ENCODE data around the gene TRIM10.
"Not testable (repeated sequence)": the region's sequence is repeated elsewhere in the genome, so short reads cannot be mapped to it uniquely, and the experiment has no call there.

TRIM10 gene

DNA sequence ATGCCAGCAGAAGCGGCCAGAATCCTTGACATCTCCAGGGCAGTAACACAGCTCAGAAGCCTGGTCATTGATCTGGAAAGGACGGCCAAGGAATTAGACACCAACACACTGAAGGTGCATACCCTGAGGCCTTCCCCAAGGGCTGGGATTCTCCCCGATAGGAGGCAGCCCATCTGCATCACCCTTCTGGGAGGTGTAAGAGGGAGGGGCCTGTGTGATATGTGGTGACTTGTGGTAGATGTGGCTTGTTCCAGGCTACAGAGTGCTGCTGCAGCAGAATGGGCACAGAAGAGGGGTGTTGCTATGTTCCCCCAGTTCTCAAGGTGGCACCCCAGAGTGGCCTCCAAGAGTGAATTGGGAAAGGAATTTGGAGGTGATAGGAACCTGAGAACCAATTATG lies 13.9 kb downstream of the TRIM10 start:
- CTCF ChIA-PET, result interaction anchor here (1.3 to 4.2 kb wide), 4 partner anchors 14 to 43 kb away, joined by 4 to 30 read pairs (median 4); no protein-coding TSS in a partner anchor
- WGBS (ENCODE audit: insufficient coverage), result 100% methylated on average over 2 of the region's 3 CpGs
- POLR2A ChIA-PET, result no interaction called here
- Histone ChIP-seq H3K27me3 (replicated peaks in 2 of 5; ENCODE audit: control insufficient read depth in 4 of 5, insufficient read depth in 5 of 5, low read length in 4 of 5) (peaks cover 0 to 2% (median 1%) of the 10 kb centered on the region in 5 experiments), H3K4me1 (ENCODE audit: control extremely low read depth in 1 of 4, control insufficient read depth in 4 of 4, insufficient read depth in 4 of 4, low read length in 3 of 4) (peaks cover 0 to 32% (median 19%) of the 10 kb centered on the region in 4 experiments), H3K36me3 (ENCODE audit: control insufficient read depth in 4 of 4, insufficient read depth in 4 of 4, low read length in 3 of 4) (no peaks in the 10 kb centered on the region), H3K27ac (ENCODE audit: insufficient read depth in 1 of 2, low read depth in 1 of 2, low read length in 2 of 2, poor library complexity in 1 of 2, severe bottlenecking in 2 of 2) (no peak overlapping the region), H3K9me3 (ENCODE audit: control extremely low read depth in 1 of 5, control insufficient read depth in 4 of 5, insufficient read depth in 2 of 5, low read depth in 1 of 5, low read length in 4 of 5) (no peaks in the 10 kb centered on the region), H3K4me3 (ENCODE audit: control insufficient read depth in 1 of 7, extremely low read depth in 1 of 7, insufficient read depth in 4 of 7, low read depth in 2 of 7, low read length in 6 of 7) (no peak overlapping the region)
- DNase-seq, result no peak

DNA sequence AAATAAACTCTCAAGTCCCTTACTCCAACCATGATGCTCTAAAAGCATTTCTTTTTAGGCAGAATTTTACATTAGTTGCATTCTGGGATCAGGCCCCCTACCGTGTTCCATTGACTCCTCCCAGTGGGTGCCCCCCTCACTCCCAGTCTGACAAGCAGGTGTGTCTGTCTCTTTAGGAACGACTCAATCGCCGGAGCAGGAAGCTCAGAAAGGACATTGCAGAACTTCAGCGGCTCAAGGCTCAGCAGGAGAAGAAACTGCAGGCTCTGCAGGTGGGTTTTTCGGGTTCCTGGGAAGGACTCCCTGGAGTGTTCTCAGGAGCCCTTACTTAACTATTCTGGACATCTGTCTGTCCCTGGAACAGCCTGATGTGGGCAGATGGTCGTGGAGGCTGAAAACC lies 15.2 kb downstream of the TRIM10 start:
- H3K4me1 ChIP-seq (ENCODE audit: control extremely low read depth in 1 of 4, control insufficient read depth in 4 of 4, insufficient read depth in 4 of 4, low read length in 3 of 4), result peaks cover 0 to 19% (median 8%) of the 10 kb centered on the region in 4 experiments
- no peak overlapping the region for H3K4me3 ChIP-seq (ENCODE audit: control insufficient read depth in 1 of 7, extremely low read depth in 1 of 7, insufficient read depth in 4 of 7, low read depth in 2 of 7, low read length in 6 of 7)
- H3K9me3 ChIP-seq (ENCODE audit: control extremely low read depth in 1 of 5, control insufficient read depth in 4 of 5, insufficient read depth in 2 of 5, low read depth in 1 of 5, low read length in 4 of 5), result no peaks in the 10 kb centered on the region
- 92% methylated on average over 7 of the region's 7 CpGs for WGBS (ENCODE audit: insufficient coverage)
- no peak for DNase-seq
- H3K36me3 ChIP-seq (ENCODE audit: control insufficient read depth in 4 of 4, insufficient read depth in 4 of 4, low read length in 3 of 4), result no peaks in the 10 kb centered on the region
- H3K27me3 ChIP-seq (replicated peaks in 2 of 5; ENCODE audit: control insufficient read depth in 4 of 5, insufficient read depth in 5 of 5, low read length in 4 of 5), result peaks cover 0 to 8% (median 1%) of the 10 kb centered on the region in 5 experiments
- CTCF ChIA-PET, result interaction anchor here (1.3 to 4.2 kb wide), 2 partner anchors 13 to 42 kb away, joined by 4 to 30 read pairs; no protein-coding TSS in a partner anchor
- no peak overlapping the region for H3K27ac ChIP-seq (ENCODE audit: insufficient read depth in 1 of 2, low read depth in 1 of 2, low read length in 2 of 2, poor library complexity in 1 of 2, severe bottlenecking in 2 of 2)
- POLR2A ChIA-PET, result no interaction called here

DNA sequence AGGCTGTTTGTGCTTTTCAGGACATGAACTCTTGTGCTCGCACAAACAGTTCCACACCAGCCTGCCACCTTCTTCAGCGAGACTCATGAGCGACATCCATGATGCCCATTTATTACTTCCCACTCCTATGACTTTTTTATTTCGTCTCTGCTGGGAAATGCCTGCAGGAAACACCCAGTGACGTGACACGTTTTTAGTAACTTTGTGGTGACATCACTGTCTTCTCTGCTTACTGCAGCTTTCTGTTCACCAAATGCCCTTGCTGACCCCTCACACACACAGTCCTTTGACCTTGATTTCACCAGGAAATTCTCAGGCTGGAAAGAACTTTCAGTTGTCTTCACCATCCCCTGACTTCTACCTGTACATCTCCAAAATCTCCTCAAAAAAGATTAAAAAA lies 16.2 kb downstream of the TRIM10 start:
- CTCF ChIA-PET, result interaction anchor here (4.2 kb wide), 1 partner anchor 12 kb away, joined by 30 read pairs; no protein-coding TSS in a partner anchor
- Histone ChIP-seq H3K9me3 (ENCODE audit: control extremely low read depth in 1 of 5, control insufficient read depth in 4 of 5, insufficient read depth in 2 of 5, low read depth in 1 of 5, low read length in 4 of 5) (no peaks in the 10 kb centered on the region), H3K4me3 (ENCODE audit: control insufficient read depth in 1 of 7, extremely low read depth in 1 of 7, insufficient read depth in 4 of 7, low read depth in 2 of 7, low read length in 6 of 7) (no peak overlapping the region), H3K36me3 (ENCODE audit: control insufficient read depth in 4 of 4, insufficient read depth in 4 of 4, low read length in 3 of 4) (no peaks in the 10 kb centered on the region), H3K27me3 (replicated peaks in 2 of 5; ENCODE audit: control insufficient read depth in 4 of 5, insufficient read depth in 5 of 5, low read length in 4 of 5) (peaks cover 0 to 8% (median 1%) of the 10 kb centered on the region in 5 experiments), H3K27ac (ENCODE audit: insufficient read depth in 1 of 2, low read depth in 1 of 2, low read length in 2 of 2, poor library complexity in 1 of 2, severe bottlenecking in 2 of 2) (no peak overlapping the region), H3K4me1 (ENCODE audit: control extremely low read depth in 1 of 4, control insufficient read depth in 4 of 4, insufficient read depth in 4 of 4, low read length in 3 of 4) (peaks cover 0 to 9% (median 2%) of the 10 kb centered on the region in 4 experiments)
- POLR2A ChIA-PET, result no interaction called here
- WGBS (ENCODE audit: insufficient coverage), result 80% methylated on average over 6 of the region's 6 CpGs
- DNase-seq, result no peak

DNA sequence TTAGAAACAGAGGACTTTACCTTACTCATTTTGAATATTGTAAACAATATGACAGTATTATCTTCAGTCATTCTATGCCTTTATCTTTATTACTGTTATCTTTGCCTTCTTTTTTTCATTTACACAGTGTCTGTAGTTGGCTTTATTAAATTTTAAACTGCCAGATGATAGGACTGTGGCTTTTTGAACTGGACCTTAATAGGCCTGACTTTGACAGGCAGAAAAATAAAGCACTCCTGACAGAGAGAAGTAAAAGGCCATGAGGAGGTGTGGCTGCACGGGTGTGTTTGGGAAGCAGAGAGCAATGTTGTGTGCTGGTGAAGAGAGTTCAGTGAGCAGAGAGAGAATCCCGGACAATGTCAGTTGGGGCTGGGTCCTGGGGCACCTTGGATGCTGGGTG lies 17.2 kb downstream of the TRIM10 start:
- Histone ChIP-seq H3K4me1 (ENCODE audit: control extremely low read depth in 1 of 4, control insufficient read depth in 4 of 4, insufficient read depth in 4 of 4, low read length in 3 of 4) (peaks cover 0 to 8% (median under 1%) of the 10 kb centered on the region in 4 experiments), H3K27me3 (replicated peaks in 2 of 5; ENCODE audit: control insufficient read depth in 4 of 5, insufficient read depth in 5 of 5, low read length in 4 of 5) (peaks cover 0 to 8% (median 1%) of the 10 kb centered on the region in 5 experiments), H3K27ac (ENCODE audit: insufficient read depth in 1 of 2, low read depth in 1 of 2, low read length in 2 of 2, poor library complexity in 1 of 2, severe bottlenecking in 2 of 2) (no peak overlapping the region), H3K4me3 (ENCODE audit: control insufficient read depth in 1 of 7, extremely low read depth in 1 of 7, insufficient read depth in 4 of 7, low read depth in 2 of 7, low read length in 6 of 7) (no peak overlapping the region), H3K9me3 (ENCODE audit: control extremely low read depth in 1 of 5, control insufficient read depth in 4 of 5, insufficient read depth in 2 of 5, low read depth in 1 of 5, low read length in 4 of 5) (no peaks in the 10 kb centered on the region), H3K36me3 (ENCODE audit: control insufficient read depth in 4 of 4, insufficient read depth in 4 of 4, low read length in 3 of 4) (no peaks in the 10 kb centered on the region)
- CTCF ChIA-PET, result interaction anchor here (0.9 to 1.2 kb wide), 2 partner anchors 16 to 78 kb away, joined by 3 read pairs; no protein-coding TSS in a partner anchor
- POLR2A ChIA-PET, result no interaction called here
- DNase-seq, result no peak
- 90% methylated on average over 2 of the region's 2 CpGs for WGBS (ENCODE audit: insufficient coverage)

DNA sequence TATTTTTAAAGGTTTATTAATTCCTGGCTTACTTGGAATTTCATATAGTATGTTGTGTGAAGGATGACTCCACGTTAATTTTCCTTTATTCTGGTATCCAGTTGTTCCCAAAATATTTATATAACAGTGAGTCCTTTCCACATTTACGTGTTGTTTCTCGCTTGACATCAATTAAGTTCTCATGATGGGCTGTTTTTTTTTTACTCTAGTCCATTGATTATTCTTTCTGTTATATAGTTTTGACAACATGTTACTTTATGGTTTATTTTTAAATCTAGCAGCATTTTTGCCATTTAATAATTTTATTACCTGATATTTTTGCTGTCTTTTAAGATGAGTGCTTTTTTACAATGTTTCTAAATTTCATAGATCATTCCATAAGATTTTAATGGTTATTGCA lies 18.3 kb downstream of the TRIM10 start:
- CTCF ChIA-PET, result interaction anchor here (0.7 to 1.4 kb wide), 2 partner anchors 9 to 16 kb away, joined by 4 read pairs; no protein-coding TSS in a partner anchor
- Histone ChIP-seq H3K4me3 (ENCODE audit: control insufficient read depth in 1 of 7, extremely low read depth in 1 of 7, insufficient read depth in 4 of 7, low read depth in 2 of 7, low read length in 6 of 7) (no peak overlapping the region), H3K9me3 (ENCODE audit: control extremely low read depth in 1 of 5, control insufficient read depth in 4 of 5, insufficient read depth in 2 of 5, low read depth in 1 of 5, low read length in 4 of 5) (no peaks in the 10 kb centered on the region), H3K36me3 (ENCODE audit: control insufficient read depth in 4 of 4, insufficient read depth in 4 of 4, low read length in 3 of 4) (no peaks in the 10 kb centered on the region), H3K4me1 (ENCODE audit: control extremely low read depth in 1 of 4, control insufficient read depth in 4 of 4, insufficient read depth in 4 of 4, low read length in 3 of 4) (peaks cover 0 to 8% (median under 1%) of the 10 kb centered on the region in 4 experiments), H3K27me3 (replicated peaks in 2 of 5; ENCODE audit: control insufficient read depth in 4 of 5, insufficient read depth in 5 of 5, low read length in 4 of 5) (peaks cover 0 to 8% (median 1%) of the 10 kb centered on the region in 5 experiments), H3K27ac (ENCODE audit: insufficient read depth in 1 of 2, low read depth in 1 of 2, low read length in 2 of 2, poor library complexity in 1 of 2, severe bottlenecking in 2 of 2) (no peak overlapping the region)
- WGBS (ENCODE audit: insufficient coverage), result no CpG with 5 or more reads among the region's 3 CpGs
- no peak for DNase-seq
- POLR2A ChIA-PET, result no interaction called here

DNA sequence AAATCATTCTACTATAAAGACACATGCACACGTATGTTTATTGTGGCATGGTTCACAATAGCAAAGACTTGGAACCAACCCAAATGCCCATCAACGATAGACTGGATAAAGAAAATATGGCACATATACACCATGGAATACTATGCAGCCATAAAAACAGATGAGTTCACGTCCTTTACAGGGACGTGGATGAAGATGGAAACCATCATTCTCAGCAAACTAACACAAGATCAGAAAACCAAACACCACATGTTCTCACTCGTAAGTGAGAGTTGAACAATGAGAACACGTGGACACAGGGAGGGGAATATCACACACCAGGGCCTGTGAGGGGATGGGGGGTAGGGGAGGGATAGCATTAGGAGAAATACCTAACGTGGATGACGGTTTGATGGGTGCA lies 20.8 kb downstream of the TRIM10 start:
- POLR2A ChIA-PET; H3K9me3 ChIP-seq (ENCODE audit: control extremely low read depth in 1 of 5, control insufficient read depth in 4 of 5, insufficient read depth in 2 of 5, low read depth in 1 of 5, low read length in 4 of 5); DNase-seq; H3K27ac ChIP-seq (ENCODE audit: insufficient read depth in 1 of 2, low read depth in 1 of 2, low read length in 2 of 2, poor library complexity in 1 of 2, severe bottlenecking in 2 of 2); H3K4me3 ChIP-seq (ENCODE audit: control insufficient read depth in 1 of 7, extremely low read depth in 1 of 7, insufficient read depth in 4 of 7, low read depth in 2 of 7, low read length in 6 of 7); H3K36me3 ChIP-seq (ENCODE audit: control insufficient read depth in 4 of 4, insufficient read depth in 4 of 4, low read length in 3 of 4); H3K27me3 ChIP-seq (replicated peaks in 2 of 5; ENCODE audit: control insufficient read depth in 4 of 5, insufficient read depth in 5 of 5, low read length in 4 of 5): not testable (repeated sequence)
- WGBS (ENCODE audit: insufficient coverage), result 83% methylated on average over 4 of the region's 8 CpGs
- CTCF ChIA-PET, result interaction anchor here (1.0 kb wide), 1 partner anchor 27 kb away, joined by 3 read pairs; the partner anchor contains the start of gene TRIM31
- H3K4me1 ChIP-seq (ENCODE audit: control extremely low read depth in 1 of 4, control insufficient read depth in 4 of 4, insufficient read depth in 4 of 4, low read length in 3 of 4), result peaks cover 0 to 13% (median 5%) of the 10 kb centered on the region in 4 experiments

DNA sequence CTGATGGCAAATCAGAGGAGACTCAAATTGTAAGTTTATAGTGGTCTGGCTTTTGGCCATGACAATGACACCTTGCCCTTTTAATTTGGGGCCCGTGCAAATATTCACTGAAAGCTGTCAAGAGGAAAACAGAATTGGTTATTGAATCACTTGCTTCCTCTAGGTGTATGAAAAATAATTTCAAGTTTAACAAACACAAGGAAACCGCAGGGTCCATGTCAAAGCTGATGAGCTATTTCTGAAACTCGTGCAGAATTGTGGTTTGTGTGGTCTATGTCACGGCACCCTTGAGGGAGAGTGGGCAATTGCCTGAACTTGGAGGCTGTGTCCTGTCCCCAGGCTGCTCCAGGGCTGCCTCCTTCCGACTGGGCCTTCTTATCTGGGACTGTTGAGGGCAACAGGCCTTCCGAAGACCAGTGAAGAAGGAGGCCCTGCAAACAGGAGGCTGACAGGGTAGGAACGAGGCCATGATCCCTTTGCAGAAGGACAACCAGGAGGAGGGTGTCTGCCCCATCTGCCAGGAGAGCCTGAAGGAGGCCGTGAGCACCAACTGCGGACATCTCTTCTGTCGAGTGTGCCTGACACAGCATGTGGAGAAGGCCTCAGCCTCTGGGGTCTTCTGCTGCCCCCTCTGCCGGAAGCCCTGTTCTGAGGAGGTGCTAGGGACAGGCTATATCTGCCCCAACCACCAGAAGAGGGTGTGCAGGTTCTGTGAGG lies 24.3 kb downstream of the TRIM10 start:
- H3K9me3 ChIP-seq (ENCODE audit: control extremely low read depth in 1 of 5, control insufficient read depth in 4 of 5, insufficient read depth in 2 of 5, low read depth in 1 of 5, low read length in 4 of 5), result no peaks in the 10 kb centered on the region
- H3K27ac ChIP-seq (ENCODE audit: insufficient read depth in 1 of 2, low read depth in 1 of 2, low read length in 2 of 2, poor library complexity in 1 of 2, severe bottlenecking in 2 of 2), result no peak overlapping the region
- ChIA-PET POLR2A (no interaction called here), CTCF (interaction anchor here (2.0 to 8.2 kb wide), 2 partner anchors 31 to 32 kb away, joined by 8 to 108 read pairs; no protein-coding TSS in a partner anchor)
- peaks cover 0 to 11% (median 6%) of the 10 kb centered on the region in 5 experiments for H3K27me3 ChIP-seq (replicated peaks in 2 of 5; ENCODE audit: control insufficient read depth in 4 of 5, insufficient read depth in 5 of 5, low read length in 4 of 5)
- H3K36me3 ChIP-seq (ENCODE audit: control insufficient read depth in 4 of 4, insufficient read depth in 4 of 4, low read length in 3 of 4), result no peaks in the 10 kb centered on the region
- no peak overlapping the region for H3K4me3 ChIP-seq (ENCODE audit: control insufficient read depth in 1 of 7, extremely low read depth in 1 of 7, insufficient read depth in 4 of 7, low read depth in 2 of 7, low read length in 6 of 7)
- peak in 2 of 3 donors; percentile 23 to 29 for DNase-seq
- H3K4me1 ChIP-seq (ENCODE audit: control extremely low read depth in 1 of 4, control insufficient read depth in 4 of 4, insufficient read depth in 4 of 4, low read length in 3 of 4), result peaks cover 0 to 13% (median 5%) of the 10 kb centered on the region in 4 experiments
- 56% methylated on average over 10 of the region's 11 CpGs for WGBS (ENCODE audit: insufficient coverage)
